ENCODE data around the gene ZNFX1. TPM values are rescaled to one million over a fixed set of nuclear protein-coding genes. Genes with fewer than 3 reads are reported as not detected.

The ZNFX1 gene
- total and polyA plus RNA-seq, 9 of the 15 experiments (the other 6 are each of a cell fraction or from before 2014, with no cell fraction given), result 3.8 to 13.8 (median 10.3) TPM

- TF ChIP-seq ZNF407 (IDR thresholded peaks at IDR 0.05; ENCODE audit: low read depth), result no peak
- TF ChIP-seq PYGO2 (tag; IDR thresholded peaks at IDR 0.05), result no peak
- TF ChIP-seq BCOR (IDR thresholded peaks at IDR 0.05), result 0 out of 2 replicates have a peak, but pooled peaks have one; percentile 30
- TF ChIP-seq, protein P1, sequence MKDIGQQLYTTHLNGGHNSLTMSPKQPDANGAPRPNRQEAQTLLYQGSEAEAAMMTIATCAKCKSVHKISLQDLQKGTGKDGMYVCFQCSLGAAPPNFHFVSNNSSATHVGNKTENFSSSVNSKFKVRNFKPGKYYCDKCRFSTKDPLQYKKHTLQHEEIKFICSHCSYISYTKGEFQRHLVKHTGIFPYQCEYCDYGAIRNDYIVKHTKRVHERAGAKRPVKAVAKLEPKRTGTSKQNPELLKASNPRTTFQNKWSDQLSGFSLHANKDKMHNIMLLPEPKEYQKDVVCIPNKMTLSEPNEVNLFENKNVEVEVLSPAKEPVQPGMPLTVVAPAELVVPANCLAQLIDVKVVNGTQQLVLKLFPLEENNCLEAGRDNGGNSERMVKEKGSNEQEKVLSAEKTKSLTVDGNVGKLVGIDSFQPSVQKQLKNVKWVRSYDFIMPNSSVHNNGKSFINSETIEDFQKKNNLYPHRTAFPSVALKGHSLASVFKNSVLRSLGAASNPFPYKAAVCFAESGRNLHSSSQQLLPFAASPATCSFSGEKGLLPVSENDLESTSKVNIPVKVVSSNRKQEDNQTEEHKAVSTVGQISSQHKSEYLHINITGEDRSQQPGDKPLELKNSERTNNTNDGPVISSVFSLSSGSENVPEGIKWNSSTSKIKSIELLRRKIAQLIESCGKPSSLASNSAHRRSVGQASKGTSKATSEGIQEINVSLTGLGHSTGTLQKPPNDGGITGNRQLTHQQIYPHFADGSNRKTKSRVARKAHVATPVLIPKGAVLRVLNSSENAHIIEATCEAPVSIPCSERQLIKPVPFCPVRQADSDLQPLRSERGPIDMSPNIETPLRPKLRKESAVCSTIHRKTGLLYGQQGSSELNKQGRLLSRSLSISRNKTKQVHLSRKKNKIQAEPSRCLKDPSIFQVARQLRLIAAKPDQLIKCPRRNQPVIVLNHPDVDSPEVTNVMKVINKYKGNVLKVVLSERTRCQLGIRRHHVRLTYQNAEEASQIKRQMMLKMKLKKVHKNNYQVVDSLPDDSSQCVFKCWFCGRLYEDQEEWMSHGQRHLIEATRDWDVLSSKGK (CRISPR knock-in tag; IDR thresholded peaks at IDR 0.05), result no peak
- TF ChIP-seq RBM15 (IDR thresholded peaks at IDR 0.05; ENCODE audit: insufficient read depth, low read length), result no peak
- no peak for TF ChIP-seq ZNF76 (CRISPR knock-in tag; IDR thresholded peaks at IDR 0.05; ENCODE audit: borderline replicate concordance)
- TF ChIP-seq ZNF253 (CRISPR knock-in tag; conservative IDR thresholded peaks at IDR 0.05), result no peak
- peak; percentile 78 for TF ChIP-seq NFIC (IDR thresholded peaks at IDR 0.05)
- TF ChIP-seq, protein P2, sequence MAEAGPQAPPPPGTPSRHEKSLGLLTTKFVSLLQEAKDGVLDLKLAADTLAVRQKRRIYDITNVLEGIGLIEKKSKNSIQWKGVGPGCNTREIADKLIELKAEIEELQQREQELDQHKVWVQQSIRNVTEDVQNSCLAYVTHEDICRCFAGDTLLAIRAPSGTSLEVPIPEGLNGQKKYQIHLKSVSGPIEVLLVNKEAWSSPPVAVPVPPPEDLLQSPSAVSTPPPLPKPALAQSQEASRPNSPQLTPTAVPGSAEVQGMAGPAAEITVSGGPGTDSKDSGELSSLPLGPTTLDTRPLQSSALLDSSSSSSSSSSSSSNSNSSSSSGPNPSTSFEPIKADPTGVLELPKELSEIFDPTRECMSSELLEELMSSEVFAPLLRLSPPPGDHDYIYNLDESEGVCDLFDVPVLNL (CRISPR knock-in tag; IDR thresholded peaks at IDR 0.05; ENCODE audit: low read depth), result peak; percentile 90
Measured at GRCh38 chr20:49278036-49278817, at the start of gene ZNFX1 (continued).
